ENCODE results near the gene COX4I1.
"Not testable (repeated sequence)": the region's sequence is repeated elsewhere in the genome, so short reads cannot be mapped to it uniquely, and the experiment has no call there.

COX4I1 gene

DNA sequence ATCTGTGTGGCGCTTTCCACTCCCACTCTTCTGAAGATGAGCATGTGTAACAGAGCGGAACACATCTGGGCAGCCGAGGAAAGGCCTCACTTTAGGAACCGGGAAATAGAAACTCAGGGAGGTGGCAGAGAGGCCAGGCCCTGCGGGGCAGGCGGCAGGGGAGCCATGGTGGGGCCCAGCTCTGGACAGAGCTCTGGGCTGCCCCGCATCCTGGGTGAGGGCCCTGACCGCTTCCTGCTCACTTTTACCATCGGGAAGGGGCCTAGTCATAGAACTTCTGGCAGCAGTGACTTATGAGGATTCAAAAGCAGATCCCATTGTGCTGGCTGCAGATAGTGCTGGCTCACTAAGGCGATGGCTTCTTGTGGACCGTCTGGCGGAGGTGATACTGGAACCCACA is 22.6 kb downstream of the COX4I1 start:
- no peak for DNase-seq (ENCODE audit: low read depth in 1 of 2, low spot score in 1 of 2)

DNA sequence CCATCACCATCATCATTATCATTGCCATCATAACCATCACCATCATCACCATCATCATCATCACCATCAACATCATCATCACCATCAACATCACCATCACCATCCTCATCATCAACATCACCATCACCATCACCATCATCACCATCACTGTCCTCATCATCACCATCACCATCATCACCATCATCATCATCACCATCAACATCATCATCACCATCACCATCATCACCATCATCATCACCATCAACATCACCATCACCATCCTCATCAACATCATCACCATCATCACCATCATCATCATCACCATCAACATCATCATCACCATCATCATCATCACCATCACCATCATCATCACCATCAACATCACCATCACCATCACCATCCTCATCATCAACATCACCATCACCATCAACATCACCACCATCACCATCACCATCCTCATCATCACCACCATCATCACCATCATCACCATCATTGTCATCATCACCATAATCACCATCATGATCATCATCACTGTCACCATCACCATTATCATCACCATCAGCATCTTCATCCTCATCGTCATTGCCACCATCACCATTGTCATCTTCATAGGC is 23.9 kb downstream of the COX4I1 start:
- DNase-seq (ENCODE audit: low read depth in 1 of 2, low spot score in 1 of 2): no peak

DNA sequence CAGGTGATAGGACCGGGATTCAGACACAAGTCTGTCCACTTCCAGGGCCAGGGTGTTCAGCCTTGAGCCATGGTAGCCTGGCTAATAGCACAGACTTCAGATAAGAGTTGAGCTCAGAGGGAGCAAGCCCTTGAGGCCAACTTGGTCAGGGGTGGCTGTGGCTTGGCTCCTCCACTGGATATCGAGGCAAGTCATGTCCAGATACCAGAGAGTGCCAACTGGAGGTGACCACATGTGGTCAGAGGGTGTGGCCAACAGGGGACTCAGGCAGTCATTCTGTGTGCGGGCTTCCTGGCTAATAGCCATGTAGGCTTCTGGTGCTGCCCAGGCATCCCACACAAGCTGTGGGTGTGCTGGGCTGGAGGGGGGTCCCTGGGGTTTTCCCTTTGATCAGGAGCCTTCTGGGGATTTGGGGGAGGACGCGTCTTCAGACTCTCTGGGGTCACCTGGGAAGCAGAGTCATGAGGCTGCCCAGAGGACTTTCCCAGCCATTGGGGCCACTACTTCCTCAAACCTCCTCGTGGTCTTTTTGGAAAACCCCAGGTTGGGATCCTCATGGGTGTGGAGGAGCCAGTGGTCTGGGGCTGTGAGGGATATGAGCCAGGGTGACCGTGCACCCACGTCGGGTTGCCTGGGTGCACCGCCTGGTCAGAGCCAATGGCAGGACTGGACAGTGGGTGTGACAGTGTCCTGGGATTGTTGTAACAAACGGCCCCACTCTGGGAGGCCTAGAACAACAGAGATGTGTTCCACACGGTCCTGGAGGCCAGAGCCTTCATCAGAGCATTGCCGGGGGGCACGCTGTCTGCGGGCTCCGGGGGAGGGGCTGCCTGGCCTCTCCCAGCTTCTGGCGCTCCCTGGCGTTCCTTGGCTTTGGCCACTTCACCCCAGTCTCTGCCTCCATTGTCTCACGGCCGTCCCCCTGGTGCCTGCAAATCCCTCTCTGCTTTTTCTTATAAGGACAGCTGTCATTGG is 25.0 kb downstream of the COX4I1 start:
- DNase-seq (ENCODE audit: low read depth in 1 of 2, low spot score in 1 of 2): no peak

DNA sequence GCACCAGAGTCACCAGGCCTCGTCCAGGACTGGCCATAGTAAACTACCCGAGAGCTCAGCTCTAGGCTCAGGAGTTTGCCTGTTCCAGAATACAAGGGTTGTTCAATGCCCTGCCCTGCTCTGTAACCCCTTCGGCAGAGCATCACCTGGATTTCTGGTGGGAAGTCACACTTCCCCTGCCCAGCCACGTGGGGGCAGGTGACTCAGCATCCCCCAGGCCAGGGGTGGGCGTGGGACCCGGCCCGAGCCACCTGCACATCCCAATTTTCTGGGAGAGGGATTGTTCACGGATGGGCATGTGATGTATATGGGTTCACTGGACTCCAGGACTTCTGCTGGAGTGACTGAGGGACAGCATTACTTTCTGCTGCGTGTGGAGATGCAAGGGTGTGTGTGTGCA is 25.8 kb downstream of the COX4I1 start:
- no peak for DNase-seq (ENCODE audit: low read depth in 1 of 2, low spot score in 1 of 2)

DNA sequence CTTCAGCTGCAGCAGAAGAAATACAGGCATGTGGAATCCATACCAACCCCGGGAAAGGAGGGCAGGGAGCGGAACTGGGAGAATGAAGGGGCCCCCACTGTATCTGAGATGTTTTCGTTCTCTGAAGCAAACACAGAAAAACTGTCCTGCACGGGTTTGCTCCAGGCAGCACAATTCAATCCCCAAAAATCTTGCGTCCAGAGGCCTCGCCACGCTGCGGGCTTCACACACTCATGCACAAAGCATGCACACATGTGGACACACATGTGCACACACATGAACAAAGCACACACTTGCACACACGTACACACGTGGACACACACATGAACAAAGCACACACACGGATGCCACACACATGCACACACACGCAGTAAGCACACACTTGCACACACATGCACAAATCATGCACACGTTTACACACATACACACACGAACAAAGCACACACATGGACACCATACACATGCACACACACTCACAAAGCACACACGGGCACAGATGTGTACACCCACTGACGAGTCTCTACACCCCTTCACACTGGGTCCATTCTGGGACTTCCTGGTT is 27.3 kb downstream of the COX4I1 start:
- DNase-seq (ENCODE audit: low read depth in 1 of 2, low spot score in 1 of 2): no peak

DNA sequence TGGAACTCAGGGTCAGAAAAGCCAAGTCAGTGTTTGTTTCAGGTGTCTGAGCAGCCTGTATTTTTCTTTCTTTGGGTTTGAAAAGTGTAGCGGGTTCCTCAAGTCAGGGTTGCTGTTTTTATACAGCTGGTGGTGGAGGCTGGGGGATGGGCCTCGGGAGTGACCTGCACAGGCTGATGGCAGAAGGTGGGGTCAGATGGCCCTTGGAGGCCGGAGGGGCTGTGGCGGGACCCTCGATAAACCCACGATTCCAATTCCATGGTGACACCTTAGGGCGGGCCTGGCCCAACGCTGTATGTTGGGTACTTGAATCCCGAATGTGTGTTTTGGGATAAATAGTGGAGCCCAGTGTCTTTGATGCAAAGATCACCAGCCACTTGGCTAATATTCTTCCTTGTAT is 28.7 kb downstream of the COX4I1 start:
- no peak for DNase-seq (ENCODE audit: low read depth in 1 of 2, low spot score in 1 of 2)

DNA sequence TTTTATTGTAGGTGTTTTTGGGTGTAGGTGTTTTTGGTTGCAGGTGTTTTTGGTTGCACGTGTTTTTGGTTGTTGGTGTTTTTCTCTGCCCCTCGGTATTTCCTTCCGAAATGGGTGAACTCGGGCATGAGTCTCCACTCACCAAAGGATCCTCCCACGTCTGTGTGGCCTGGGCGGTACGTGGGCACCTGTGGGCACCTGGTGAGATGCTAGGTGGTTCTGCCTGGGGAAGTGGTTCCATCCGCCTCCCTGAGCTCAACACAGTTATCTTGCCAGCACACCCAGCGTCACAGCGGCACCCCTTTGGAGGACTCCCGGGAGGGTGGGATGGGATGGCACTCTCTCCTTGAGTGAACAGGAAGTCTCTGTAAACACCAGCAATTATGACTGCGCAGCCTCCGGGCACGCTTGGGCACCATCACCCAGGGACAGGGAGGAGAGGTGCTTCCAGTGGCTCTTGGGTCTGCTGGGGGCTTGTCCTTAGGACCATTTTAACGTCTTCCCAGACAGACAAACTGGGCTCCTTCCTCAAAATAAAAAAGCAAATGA is 29.8 kb downstream of the COX4I1 start:
- DNase-seq (ENCODE audit: low read depth in 1 of 2, low spot score in 1 of 2): no peak

DNA sequence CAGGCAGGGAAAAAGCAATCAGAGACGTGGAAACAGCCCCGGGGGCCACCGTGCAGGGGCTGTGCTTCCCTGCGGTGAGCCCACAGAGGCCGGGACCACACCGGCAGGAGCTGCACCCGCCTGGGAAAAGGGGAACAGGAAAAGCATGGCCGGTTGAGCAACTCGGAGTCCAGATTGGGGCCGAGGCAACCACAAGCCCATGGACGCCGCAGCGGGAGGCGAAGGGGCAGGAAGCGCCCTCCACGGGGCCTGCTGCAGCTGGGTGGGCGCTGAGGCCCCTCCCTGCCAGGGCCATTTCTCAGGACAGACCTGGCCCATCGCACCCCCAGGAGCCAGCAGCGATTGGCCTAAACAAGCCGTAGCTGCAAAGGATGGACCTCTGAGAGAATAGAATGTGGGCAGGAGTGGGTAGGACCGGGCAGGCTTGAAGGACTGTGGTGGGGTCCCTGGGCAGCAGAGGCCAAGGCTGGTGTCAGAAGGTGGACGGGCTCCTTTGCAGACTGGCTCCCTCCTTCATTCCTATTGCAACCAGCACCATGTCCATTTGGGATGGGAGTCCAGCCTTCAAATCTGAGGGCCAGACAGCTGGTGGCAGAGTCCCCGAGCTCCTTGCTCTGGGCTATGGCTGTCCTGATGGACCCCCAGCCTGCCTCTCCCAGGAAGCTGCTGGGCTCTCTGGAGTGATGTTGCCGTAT is 30.4 kb downstream of the COX4I1 start:
- no peak for DNase-seq (ENCODE audit: low read depth in 1 of 2, low spot score in 1 of 2)

DNA sequence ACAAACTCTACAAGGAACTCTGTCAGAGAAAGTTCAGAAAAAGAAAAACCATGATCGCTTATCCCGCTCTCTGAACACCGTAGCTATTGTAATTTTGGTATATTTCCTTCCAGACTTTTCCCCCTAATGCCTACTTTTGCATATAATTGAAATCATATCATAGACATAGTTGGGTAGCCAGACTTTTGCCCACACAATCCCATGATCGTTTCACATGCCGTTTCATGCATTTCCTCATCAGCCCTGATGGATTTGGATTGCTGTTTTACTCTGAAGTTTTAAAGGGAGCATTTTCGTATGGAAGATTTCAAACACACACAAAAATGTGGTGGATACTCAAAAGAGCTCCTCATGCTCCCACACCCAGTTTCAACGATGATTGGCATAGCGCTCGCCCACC is 31.3 kb downstream of the COX4I1 start:
- DNase-seq (ENCODE audit: low read depth in 1 of 2, low spot score in 1 of 2): no peak

DNA sequence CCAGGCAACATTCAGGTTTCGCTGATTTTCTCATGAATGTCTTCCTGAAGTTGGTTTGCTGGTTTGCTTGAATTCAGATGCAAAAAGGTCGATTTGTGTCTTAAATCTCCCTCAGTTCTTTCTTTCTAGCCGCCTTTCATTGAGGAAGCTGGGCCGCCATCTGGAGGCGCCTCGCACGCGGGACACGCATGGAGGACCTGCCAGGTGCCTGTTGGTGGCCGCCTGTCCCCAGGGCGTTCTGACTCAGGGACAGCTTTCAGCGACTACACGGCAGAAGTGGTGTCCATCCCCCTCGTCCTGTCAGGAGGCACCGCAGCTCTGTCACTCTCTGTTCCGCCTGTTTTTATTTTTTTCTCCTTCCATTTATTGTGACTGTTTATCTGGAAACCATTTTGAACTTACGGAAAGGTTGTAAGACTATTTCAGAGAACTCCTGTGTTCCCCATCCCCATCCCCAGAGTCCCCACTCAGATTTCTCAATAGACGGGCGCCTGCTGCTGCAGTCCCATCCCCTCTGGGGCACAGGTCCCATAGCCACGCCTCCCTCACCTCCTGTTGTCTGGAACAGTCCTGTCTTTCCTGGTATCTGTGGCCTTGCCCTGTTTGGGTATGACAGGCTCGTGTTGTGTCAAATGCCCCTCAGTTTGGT is 33.2 kb downstream of the COX4I1 start:
- no peak for DNase-seq (ENCODE audit: low read depth in 1 of 2, low spot score in 1 of 2)

DNA sequence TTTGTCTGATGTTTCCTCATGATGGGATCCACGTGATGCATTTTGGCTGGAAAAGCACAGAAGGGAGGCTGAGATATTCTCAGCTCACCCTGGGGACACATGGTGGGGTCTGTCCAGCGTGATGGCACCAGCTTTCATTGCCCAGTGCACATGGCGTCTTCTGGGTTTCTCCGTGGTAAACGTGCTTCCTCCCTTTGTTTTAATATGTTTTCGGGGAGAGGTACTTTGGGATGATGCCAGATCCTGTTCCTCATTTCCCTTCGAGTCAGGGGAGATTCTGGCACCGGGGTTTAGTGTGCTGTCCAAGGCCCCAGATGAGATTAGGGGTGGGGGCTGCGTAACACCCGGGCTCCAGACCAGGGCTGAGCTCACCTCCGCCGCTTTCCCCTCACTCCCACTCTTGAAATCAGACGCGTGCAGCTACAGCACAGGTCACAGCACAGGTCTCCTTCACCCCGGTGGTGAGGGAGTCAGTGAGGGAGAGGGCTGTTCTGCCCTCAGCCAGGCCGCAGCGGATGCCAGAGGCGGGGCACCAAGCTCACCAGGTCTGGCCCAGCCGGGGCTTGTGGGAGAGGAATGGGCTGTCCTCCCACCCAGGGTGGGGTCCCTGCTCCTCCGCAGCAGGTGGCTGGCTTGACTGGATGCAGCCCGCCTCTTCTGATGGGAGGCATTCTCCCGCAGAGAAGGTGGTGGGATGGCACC is 33.9 kb downstream of the COX4I1 start:
- DNase-seq (ENCODE audit: low read depth in 1 of 2, low spot score in 1 of 2): no peak

DNA sequence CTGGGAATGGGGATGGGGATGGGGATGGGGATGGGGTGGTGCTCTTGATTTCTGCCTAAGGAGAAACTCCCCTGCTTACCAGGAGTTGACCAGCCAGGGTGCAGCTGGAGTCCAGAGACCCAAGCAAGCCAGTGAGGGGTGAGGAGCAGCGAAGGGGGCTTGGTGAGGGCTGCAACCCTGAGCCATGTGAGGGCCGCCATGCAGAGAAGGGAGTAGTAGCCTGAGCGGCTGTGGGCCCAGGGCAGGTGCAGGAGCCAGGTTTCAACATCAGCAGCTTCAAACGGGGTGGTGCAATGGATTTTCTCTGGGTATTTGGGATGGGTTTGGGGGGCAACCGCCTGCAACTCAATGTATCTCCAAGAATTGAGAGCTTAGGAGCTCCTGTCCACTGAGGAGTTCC is 35.2 kb downstream of the COX4I1 start:
- DNase-seq (ENCODE audit: low read depth in 1 of 2, low spot score in 1 of 2): no peak

DNA sequence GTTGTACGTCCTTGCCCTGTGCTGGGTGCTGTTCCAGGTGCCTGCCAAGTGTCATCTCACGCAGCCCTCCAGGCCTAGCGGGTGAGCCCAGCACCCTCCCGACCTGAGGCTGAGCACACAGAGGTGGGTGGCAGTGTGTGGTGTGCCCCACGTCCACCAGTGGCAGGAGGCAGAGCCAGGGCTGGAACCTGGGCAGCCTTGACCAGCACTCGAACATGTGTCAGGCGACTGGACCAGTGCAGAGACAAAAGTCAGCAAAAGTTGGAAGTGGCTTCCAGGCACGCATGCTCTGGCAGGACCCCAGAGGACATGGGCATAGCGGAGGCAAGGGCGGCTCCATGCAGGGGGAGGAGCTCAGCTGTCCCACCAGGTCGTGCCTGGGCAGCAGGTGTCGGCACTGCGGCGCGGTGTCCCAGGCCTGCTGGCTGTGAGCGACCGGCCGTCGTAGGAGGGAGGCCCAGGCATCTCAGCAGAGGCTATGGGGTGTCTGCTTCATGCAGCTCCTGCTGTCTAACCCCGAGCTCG is 35.8 kb downstream of the COX4I1 start:
- no peak for DNase-seq (ENCODE audit: low read depth in 1 of 2, low spot score in 1 of 2)

DNA sequence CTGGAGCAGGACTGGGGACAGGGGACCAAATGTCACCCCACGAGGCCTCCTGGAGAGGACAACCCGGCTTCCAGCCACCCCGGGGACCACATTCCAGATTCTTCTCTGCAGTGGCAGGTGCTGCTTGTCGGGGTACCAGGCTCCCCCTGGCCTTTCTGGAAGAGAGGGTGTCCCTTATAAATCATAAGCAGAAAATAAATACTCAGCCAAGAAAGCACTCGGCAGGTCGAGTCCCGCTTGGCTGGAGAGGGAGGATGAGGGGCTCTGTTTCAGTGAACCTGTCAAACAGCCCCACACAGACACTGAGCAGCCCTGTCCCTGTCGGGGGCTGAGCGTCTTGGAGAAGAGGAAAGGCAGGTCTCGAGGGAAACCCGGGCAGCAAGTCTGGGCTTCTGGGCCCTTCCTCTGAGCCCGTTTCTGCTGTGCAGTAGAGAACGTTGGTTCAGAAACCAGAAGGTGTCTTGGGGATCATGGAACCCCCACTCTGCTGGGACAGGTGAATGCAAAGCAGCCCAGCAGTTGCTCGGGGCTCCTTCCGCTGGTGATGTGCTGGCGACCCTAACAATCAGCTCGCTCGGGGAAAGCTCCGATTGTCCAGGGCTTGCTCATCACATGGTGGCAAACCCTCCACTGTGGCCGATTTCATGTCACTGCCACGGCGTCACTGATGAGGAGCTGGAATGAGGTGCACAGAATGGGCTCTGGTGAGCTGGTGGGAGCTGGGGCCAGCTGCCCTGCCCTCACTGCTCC is 36.6 kb downstream of the COX4I1 start:
- DNase-seq (ENCODE audit: low read depth in 1 of 2, low spot score in 1 of 2): no peak

DNA sequence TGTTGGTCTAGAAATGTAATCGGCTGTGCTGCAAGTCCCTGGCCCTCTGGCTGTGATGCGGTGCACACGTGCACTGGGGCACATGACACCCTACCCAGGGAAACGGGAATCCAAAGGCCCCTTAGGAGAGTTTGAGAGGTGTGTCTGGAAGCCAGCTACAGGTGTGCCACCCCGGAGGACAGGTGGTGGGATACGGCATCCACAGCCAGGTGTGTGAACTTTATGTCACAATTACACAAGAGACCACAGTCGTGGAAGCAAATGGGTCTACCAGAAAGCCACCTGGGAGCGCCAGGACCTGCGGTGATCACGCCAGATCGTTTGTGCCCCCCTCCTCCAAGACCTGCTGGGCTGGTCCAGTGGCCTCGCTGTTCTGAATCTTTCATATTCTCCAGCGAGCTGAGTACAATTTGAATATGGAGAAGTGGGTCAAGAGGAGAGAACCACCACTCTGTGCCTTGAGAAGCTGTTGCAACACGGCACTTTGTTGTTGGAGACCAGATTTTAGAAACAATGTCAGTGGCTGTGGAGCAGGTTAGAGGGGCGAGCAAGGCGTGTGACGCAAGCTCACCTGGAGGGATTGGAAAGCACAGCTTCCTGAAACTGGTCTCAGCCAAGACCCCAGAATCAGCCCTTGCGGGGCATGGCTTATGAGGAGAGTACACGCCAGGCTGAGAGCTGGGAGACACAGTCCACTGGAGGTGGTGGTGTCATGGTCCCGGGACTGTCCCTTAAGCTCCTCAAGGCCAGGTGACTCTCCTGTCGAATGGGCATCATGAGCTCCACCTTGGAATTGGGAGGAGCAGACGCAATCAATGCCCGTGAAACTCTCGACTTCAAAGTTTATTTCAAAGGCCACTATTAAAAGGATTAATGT is 37.4 kb downstream of the COX4I1 start:
- DNase-seq (ENCODE audit: low read depth in 1 of 2, low spot score in 1 of 2): no peak

DNA sequence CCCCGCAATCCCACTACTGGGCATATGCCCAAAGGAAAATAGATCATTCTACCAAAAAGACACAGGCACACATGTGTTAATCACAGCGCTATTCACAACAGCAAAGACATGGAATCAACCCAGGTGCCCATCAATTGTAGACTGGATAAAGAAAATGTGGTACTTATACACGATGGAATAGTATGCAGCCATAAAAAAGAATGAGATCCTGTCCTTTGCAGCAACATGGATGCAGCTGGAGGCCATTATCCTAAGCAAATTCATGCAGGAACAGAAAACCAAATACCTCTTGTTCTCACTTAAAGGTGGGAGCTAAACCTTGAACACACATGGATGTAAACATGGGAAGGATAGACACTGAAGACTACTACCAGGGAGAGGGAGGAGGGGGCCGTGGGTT is 38.2 kb downstream of the COX4I1 start:
- DNase-seq (ENCODE audit: low read depth in 1 of 2, low spot score in 1 of 2): not testable (repeated sequence)

DNA sequence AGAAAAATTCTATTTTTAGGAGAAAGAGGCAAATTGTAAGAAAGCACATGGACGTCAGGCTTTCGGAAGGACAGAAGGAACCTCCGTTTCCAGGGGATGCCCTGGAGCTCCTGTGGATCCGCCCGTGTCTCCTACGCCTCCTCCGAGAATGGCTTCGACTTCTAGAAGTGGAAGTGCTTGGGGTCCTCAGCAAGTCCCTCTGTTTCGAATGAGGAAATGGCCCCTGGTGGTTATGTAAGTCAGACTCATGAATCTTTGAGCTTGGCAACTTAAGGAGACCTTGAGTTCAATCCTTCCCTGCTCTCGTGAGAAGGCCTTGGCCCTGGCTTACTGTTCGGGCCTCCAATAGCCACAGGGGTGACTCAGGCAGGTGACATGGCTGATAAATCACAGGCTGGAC is 38.9 kb downstream of the COX4I1 start:
- DNase-seq (ENCODE audit: low read depth in 1 of 2, low spot score in 1 of 2): no peak

DNA sequence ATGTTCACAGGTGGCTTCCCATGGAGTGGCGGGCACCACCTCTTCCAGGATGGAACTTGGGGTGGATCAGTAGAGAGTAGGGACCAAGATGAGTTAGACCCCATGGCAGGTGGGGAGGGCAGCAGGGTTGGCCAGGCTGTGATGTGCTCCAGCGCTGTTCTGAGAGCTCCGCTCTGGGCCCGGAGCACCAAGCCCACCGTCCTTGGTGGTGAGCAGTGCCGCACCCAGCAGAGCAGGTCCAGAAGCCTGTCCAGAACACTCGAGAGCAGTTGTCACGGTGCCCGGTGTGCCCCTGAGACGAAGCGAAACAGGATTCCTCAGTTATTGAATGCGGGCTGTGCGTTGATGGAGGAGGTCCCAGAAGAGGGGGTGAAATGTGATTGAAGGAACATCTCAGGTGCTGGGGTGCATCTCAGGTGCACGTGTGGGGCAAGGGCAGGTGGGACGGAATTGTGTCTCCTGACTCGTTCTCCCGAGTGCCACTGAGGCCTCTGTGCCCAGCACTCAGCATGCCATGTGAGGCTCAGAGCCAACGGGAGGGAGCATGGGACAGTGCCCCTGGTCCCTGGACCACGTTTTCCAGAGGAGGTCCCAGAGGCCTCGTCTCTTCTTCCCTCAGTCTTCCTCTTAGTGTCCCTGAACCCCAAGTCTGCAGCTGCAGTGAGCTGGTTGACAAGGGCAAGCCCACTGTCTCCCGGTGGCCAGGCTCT is 39.5 kb downstream of the COX4I1 start:
- no peak for DNase-seq (ENCODE audit: low read depth in 1 of 2, low spot score in 1 of 2)
